Breast epithelium (tissue), 4 donors: ENCODE data around the gene FTH1. TPM values are rescaled to one million over a fixed set of nuclear protein-coding genes. Genes with fewer than 3 reads are reported as not detected.

Source experiments
- DNase-seq, 2 donors: peaks; one replicate each; pipeline ENCODE4 v3.0.0-alpha.2; 2019; ENCODE audit warnings: low spot score in 2 of 2
- H3K27ac ChIP-seq, 2 donors: fragments of 200-600 bp; sonication (generic) in 1 of 2; one replicate each; pipeline ENCODE4 v1.5.1; 2016 to 2019; ENCODE audit warnings: mild to moderate bottlenecking in 1 of 2
- H3K27me3 ChIP-seq, 2 donors: fragments of 200-600 bp; sonication (generic) in 1 of 2; one replicate each; pipeline versions ENCODE4 v1.5.1 to v1.6.0; 2017 to 2019; ENCODE audit warnings: control low read depth in 1 of 2, mild to moderate bottlenecking in 1 of 2
- H3K36me3 ChIP-seq: fragments of 200-600 bp; one replicate; pipeline ENCODE4 v1.5.1; 2019
- H3K4me1 ChIP-seq, 2 donors: fragments of 200-600 bp; sonication (generic); one replicate each; pipeline ENCODE4 v1.5.1; 2016 to 2019; ENCODE audit warnings: control low read depth in 1 of 2
- H3K4me3 ChIP-seq, 3 donors: fragments of 200-600 bp; sonication (generic); 1 replicate in 2 of 3; 2 replicates in 1 of 3; pipeline ENCODE4 v1.5.1; 2016 to 2019; ENCODE audit warnings: mild to moderate bottlenecking in 3 of 3, moderate library complexity in 2 of 3
- H3K9me3 ChIP-seq, 2 donors: fragments of 200-600 bp; sonication (generic) in 1 of 2; one replicate each; pipeline ENCODE4 v1.5.1; 2016 to 2019; ENCODE audit warnings: control low read depth in 1 of 2
- CTCF ChIP-seq, 3 donors: fragments of 450-650 bp; IDR thresholded peaks; one replicate each; pipeline ENCODE4 v1.5.1; 2016 to 2017; ENCODE audit warnings: antibody characterized with exemption in 3 of 3, mild to moderate bottlenecking in 3 of 3, moderate library complexity in 3 of 3
- POLR2A ChIP-seq: fragments of 450-650 bp; IDR thresholded peaks from one replicate; pipeline ENCODE4 v1.6.1; 2016; ENCODE audit warnings: antibody characterized with exemption, mild to moderate bottlenecking, moderate library complexity
- POLR2AphosphoS5 ChIP-seq, 3 donors: sonication (generic); formaldehyde crosslinking; IDR thresholded peaks; one replicate each; pipeline ENCODE4 v1.6.1; 2017; ENCODE audit warnings: antibody characterized with exemption in 3 of 3
- intact Hi-C: fragments of 100-400 bp; cut with DNase I; formaldehyde crosslinking; loops from one replicate; pipeline ENCODE4 v1.15.1; 2023; ENCODE audit warnings: low total_unique reads
- total RNA-seq, 3 donors: library from RNA; depleted of rRNA; stranded (reverse); fragments of >200 nt; gene quantifications; one replicate each; pipeline ENCODE4 v1.1.0, GENCODE V29; 2016

Gene FTH1
- total RNA-seq, 3 donors from 2014 or later = 2,151 to 6,439 (median 3,491) TPM

GRCh38 chr11:61946894-61947293, 20.5 kb downstream of the FTH1 start:
- Histone ChIP-seq H3K4me3 (no peak overlapping the region), H3K9me3 (no peaks in the 10 kb centered on the region), H3K4me1 (no peaks in the 10 kb centered on the region), H3K27me3 (no peaks in the 10 kb centered on the region), H3K27ac (peak overlapping the region in 1 of 2 donors; percentile 65), H3K36me3 (no peaks in the 10 kb centered on the region)
- intact Hi-C loops = no loop called here
- no peak for DNase-seq
- TF ChIP-seq POLR2AphosphoS5 (IDR thresholded peaks at IDR 0.05) (no peak), CTCF (IDR thresholded peaks at IDR 0.05) (no peak), POLR2A (no peak)

DNA sequence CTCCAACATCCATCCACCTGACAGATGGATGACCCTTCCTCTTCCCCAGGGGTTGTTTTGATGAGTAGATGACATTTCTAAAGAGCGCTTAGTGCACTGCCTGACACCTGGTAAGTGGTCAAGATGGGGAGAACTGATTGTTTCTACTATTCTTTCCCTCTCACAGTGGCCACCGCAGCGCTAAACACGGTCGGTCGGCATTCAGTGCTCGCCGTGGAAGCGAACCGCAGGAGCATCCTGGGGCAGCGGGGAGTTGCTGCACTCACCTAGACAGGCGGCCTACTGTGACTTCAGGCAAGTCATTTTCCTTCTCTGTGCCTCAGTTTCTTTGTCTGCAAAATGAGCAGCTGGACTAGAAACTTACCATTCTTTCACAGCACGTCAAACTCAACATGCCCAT, 22.2 kb downstream of the FTH1 start:
- intact Hi-C loops = no loop called here
- no peak overlapping the region for H3K27ac ChIP-seq
- H3K4me3 ChIP-seq = no peak overlapping the region
- H3K36me3 ChIP-seq = no peaks in the 10 kb centered on the region
- TF ChIP-seq CTCF (IDR thresholded peaks at IDR 0.05) (no peak), POLR2AphosphoS5 (IDR thresholded peaks at IDR 0.05) (no peak), POLR2A (no peak)
- H3K27me3 ChIP-seq = no peaks in the 10 kb centered on the region
- H3K9me3 ChIP-seq = no peaks in the 10 kb centered on the region
- H3K4me1 ChIP-seq = no peaks in the 10 kb centered on the region
- DNase-seq = no peak

DNA sequence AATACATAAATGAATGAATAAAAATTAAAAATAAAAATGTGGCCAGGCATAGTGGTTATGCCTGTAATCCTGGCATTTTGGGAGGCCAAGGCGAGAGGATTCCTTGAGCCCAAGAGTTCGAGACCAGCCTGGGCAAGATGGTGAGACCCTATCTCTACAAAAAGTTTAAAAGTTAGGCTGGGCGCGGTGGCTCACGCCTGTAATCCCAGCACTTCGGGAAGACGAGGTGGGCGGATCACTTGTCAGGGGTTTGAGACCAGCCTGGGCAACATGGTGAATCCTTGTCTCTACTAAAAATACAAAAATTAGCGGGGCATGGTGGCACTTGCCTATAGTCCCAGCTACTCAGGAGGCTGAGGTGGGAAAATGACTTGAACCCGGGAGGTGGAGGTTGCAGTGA, 27.0 kb downstream of the FTH1 start:
- TF ChIP-seq POLR2AphosphoS5 (IDR thresholded peaks at IDR 0.05) = no peak
- no peak for TF ChIP-seq CTCF (IDR thresholded peaks at IDR 0.05)
- no peak for TF ChIP-seq POLR2A
- H3K27ac ChIP-seq = no peak overlapping the region
- H3K4me3 ChIP-seq = no peak overlapping the region
- H3K36me3 ChIP-seq = no peaks in the 10 kb centered on the region
- no peaks in the 10 kb centered on the region for H3K27me3 ChIP-seq
- intact Hi-C loops = no loop called here
- no peak for DNase-seq
- H3K9me3 ChIP-seq = peaks cover 0 to 3% of the 10 kb centered on the region in 2 donors
- H3K4me1 ChIP-seq = no peaks in the 10 kb centered on the region

- Histone ChIP-seq H3K27ac (no peak overlapping the region), H3K36me3 (no peaks in the 10 kb centered on the region), H3K4me3 (no peak overlapping the region), H3K9me3 (peaks cover 0 to 3% of the 10 kb centered on the region in 2 donors), H3K4me1 (no peaks in the 10 kb centered on the region), H3K27me3 (no peaks in the 10 kb centered on the region)
- no peak for DNase-seq
- TF ChIP-seq POLR2AphosphoS5 (IDR thresholded peaks at IDR 0.05) (no peak), POLR2A (no peak), CTCF (IDR thresholded peaks at IDR 0.05) (no peak)
- intact Hi-C loops = no loop called here
Observed at GRCh38 chr11:61935861-61936260, 31.6 kb downstream of the FTH1 start.

- intact Hi-C loops = no loop called here
- Histone ChIP-seq H3K27ac (no peak overlapping the region), H3K27me3 (no peaks in the 10 kb centered on the region), H3K36me3 (no peaks in the 10 kb centered on the region), H3K4me1 (no peaks in the 10 kb centered on the region), H3K4me3 (no peak overlapping the region), H3K9me3 (no peaks in the 10 kb centered on the region)
- no peak for TF ChIP-seq CTCF (IDR thresholded peaks at IDR 0.05)
- TF ChIP-seq POLR2A = no peak
- no peak for TF ChIP-seq POLR2AphosphoS5 (IDR thresholded peaks at IDR 0.05)
- no peak for DNase-seq
Observed at GRCh38 chr11:61930933-61931332, 36.5 kb downstream of the FTH1 start.
